ENCODE data around the gene AMOTL2. TPM values are rescaled to one million over a fixed set of nuclear protein-coding genes. Genes with fewer than 3 reads are reported as not detected.

AMOTL2 gene
- total and polyA plus RNA-seq, 2 experiments from 2014 or later = 17.9 to 102 TPM

GRCh38 chr3:134313847-134314587 lies 60.2 kb downstream of the AMOTL2 start:
- Histone ChIP-seq H3K9me2 (ENCODE audit: insufficient read depth) (no peaks in the 10 kb centered on the region), H3K36me3 (ENCODE audit: insufficient read depth) (no peaks in the 10 kb centered on the region), H3K27me3 (ENCODE audit: insufficient read depth) (peaks cover 39% of the 10 kb centered on the region), H4K20me1 (replicated peaks; ENCODE audit: insufficient read depth) (no peaks in the 10 kb centered on the region), H3K27ac (ENCODE audit: low read depth) (peak overlapping the region; percentile 93; the same call in 1 of the 2 replicates), H3K4me1 (ENCODE audit: insufficient read depth) (peaks cover 34% of the 10 kb centered on the region), H3K4me2 (peak overlapping the region; percentile 95), H3K4me3 (peak overlapping the region; percentile 76), H3F3A (replicated peaks; ENCODE audit: low read depth) (0 out of 2 replicates have a peak, but pooled peaks cover 9% of the 10 kb centered on the region), H3K79me2 (replicated peaks; ENCODE audit: insufficient read depth) (no peaks in the 10 kb centered on the region), H2AFZ (peak overlapping the region; percentile 69; the same call in 1 of the 2 replicates)
- ATAC-seq (no peak), DNase-seq (ENCODE audit: low spot score) (no peak)
- no peak for TF ChIP-seq NANOG (IDR thresholded peaks at IDR 0.05; ENCODE audit: borderline replicate concordance)
- peak overlapping the region; percentile 55 for H3K4me3 Mint-ChIP-seq
- no peak overlapping the region for H3K27ac Mint-ChIP-seq
- peaks cover 38% of the 10 kb centered on the region for H3K4me1 Mint-ChIP-seq
- H3K9me3 Mint-ChIP-seq = no peaks in the 10 kb centered on the region
- H3K36me3 Mint-ChIP-seq (ENCODE audit: low read depth) = no peaks in the 10 kb centered on the region
- H3K27me3 Mint-ChIP-seq (ENCODE audit: insufficient read depth, low read depth, poor library complexity) = peaks cover 23% of the 10 kb centered on the region

DNA sequence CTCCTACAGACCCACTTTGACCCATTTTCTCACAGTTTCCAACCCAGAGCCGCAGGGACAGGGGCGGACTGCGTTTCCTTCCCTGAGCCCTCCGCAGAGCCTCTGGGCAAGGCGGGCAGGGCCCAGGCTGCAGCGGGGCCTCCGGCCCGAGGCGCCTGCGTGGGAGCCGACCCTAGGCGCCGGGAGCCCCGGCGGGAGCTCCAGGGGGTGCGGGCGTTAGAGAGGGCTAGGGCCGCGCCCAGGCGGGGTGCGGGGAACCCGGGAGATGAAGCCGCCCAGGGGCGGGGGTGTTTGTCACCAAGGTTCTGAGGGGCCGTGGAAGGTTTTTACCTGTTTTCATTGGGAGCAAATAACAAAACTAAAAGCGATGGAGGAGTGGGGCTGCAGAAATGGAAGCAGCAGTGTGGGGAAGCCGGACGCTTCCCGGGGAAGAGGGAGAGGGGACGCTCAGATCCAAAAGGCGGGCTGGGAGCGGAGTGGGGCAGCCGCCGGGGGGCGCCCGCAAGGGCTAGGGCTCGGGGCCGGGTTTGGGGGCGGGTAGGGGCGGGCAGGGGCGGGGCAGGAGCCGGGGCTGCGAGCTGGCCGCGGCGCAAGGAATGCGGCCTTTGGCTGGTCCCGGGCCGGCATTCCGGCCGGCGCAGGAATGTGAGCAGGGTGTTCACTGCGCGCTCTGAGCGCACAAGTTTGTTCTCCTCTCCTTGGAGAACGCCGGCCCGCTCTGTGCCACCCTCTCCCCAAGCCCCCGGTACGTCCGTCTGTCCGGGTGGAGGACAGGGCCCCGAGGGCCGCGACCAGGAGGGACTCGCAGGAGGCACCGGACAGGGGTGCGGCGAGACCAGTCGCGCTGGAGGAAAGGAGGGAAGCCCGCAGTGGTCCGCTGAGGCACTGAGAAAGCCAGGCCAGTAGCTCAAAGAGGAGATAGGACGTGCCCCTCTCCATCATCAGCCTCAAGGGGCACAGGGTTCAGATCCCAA lies 61.1 kb downstream of the AMOTL2 start:
- Mint-ChIP-seq H3K36me3 (ENCODE audit: low read depth) (no peaks in the 10 kb centered on the region), H3K4me1 (peaks cover 43% of the 10 kb centered on the region), H3K4me3 (peak overlapping the region; percentile 55), H3K27me3 (ENCODE audit: insufficient read depth, low read depth, poor library complexity) (peaks cover 23% of the 10 kb centered on the region), H3K27ac (no peak overlapping the region), H3K9me3 (no peaks in the 10 kb centered on the region)
- Histone ChIP-seq H3K36me3 (ENCODE audit: insufficient read depth) (no peaks in the 10 kb centered on the region), H3F3A (replicated peaks; ENCODE audit: low read depth) (0 out of 2 replicates have a peak, but pooled peaks cover 9% of the 10 kb centered on the region), H3K9me2 (ENCODE audit: insufficient read depth) (no peaks in the 10 kb centered on the region), H2AFZ (peak overlapping the region; percentile 94), H3K27ac (ENCODE audit: low read depth) (peak overlapping the region; percentile 93; the same call in 1 of the 2 replicates), H3K4me1 (ENCODE audit: insufficient read depth) (peaks cover 39% of the 10 kb centered on the region), H3K4me2 (peak overlapping the region; percentile 95), H3K4me3 (peak overlapping the region; percentile 76), H3K27me3 (ENCODE audit: insufficient read depth) (peaks cover 39% of the 10 kb centered on the region), H4K20me1 (replicated peaks; ENCODE audit: insufficient read depth) (no peaks in the 10 kb centered on the region), H3K79me2 (replicated peaks; ENCODE audit: insufficient read depth) (no peaks in the 10 kb centered on the region)
- TF ChIP-seq CREB1 (CRISPR knock-in tag; IDR thresholded peaks at IDR 0.05; ENCODE audit: low read depth) (peak; percentile 57; the same call in 1 of the 2 replicates), JUNB (IDR thresholded peaks at IDR 0.05; ENCODE audit: unreplicated experiment) (no peak), CTCF (conservative IDR thresholded peaks at IDR 0.05; ENCODE audit: low read depth in 2 of 2) (peak; percentile 58 to 69), EZH2phosphoT487 (IDR thresholded peaks at IDR 0.05; ENCODE audit: unreplicated experiment) (no peak), NANOG (IDR thresholded peaks at IDR 0.05; ENCODE audit: borderline replicate concordance) (no peak), POLR2AphosphoS5 (IDR thresholded peaks at IDR 0.05; ENCODE audit: low read depth) (peak; percentile 84)
- DNase-seq (ENCODE audit: low spot score) (peak; percentile 94), ATAC-seq (peak; percentile 79)
